Thoracic aorta (tissue), 2 donors: Measurements from ENCODE around the gene SIL1. TPM values are rescaled to one million over a fixed set of nuclear protein-coding genes. Genes with fewer than 3 reads are reported as not detected.

Experiments used
- ATAC-seq: fragments of 150-250 bp; one replicate; pipeline ENCODE4 v1.8.0; 2017; ENCODE audit warnings: low read depth; ENCODE audit not compliant: insufficient number of reproducible peaks, low FRiP score
- DNase-seq: peaks from one replicate; pipeline ENCODE4 v3.0.0-alpha.2; 2020; ENCODE audit warnings: low spot score
- H3K27ac ChIP-seq, 2 donors: fragments of 200-600 bp; sonication (generic); 1 replicate in 1 of 2; 2 replicates in 1 of 2; pipeline ENCODE4 v1.5.1; 2016; ENCODE audit warnings: mild to moderate bottlenecking in 2 of 2, moderate library complexity in 2 of 2
- H3K27me3 ChIP-seq: fragments of 200-600 bp; sonication (generic); replicated peaks from 2 replicates; pipeline ENCODE4 v1.6.0; 2016; ENCODE audit warnings: mild to moderate bottlenecking; ENCODE audit not compliant: insufficient read depth
- H3K36me3 ChIP-seq: fragments of 200-600 bp; sonication (generic); one replicate; pipeline ENCODE4 v1.5.1; 2016
- H3K4me1 ChIP-seq, 2 donors: fragments of 200-600 bp; sonication (generic); 1 replicate in 1 of 2; 2 replicates in 1 of 2; pipeline versions ENCODE4 v1.5.1 to v1.6.0; 2016; ENCODE audit warnings: low read depth in 2 of 2, mild to moderate bottlenecking in 1 of 2; ENCODE audit not compliant: control insufficient read depth in 1 of 2
- H3K4me3 ChIP-seq: fragments of 200-600 bp; sonication (generic); 2 replicates; pipeline ENCODE4 v1.5.1; 2016; ENCODE audit warnings: mild to moderate bottlenecking
- H3K9me3 ChIP-seq: fragments of 200-600 bp; sonication (generic); 2 replicates; pipeline ENCODE4 v1.5.1; 2016
- CTCF ChIP-seq: fragments of 200-600 bp; sonication (generic); IDR thresholded peaks from one replicate; pipeline ENCODE4 v1.5.1; 2019; ENCODE audit warnings: antibody characterized with exemption
- total RNA-seq, 2 donors: library from RNA; depleted of rRNA; stranded (reverse); fragments of >200 nt; gene quantifications; one replicate each; pipeline versions ENCODE4 v1.1.0 to v1.2.3, GENCODE V29; 2016

The SIL1 gene
- total RNA-seq, 2 donors from 2014 or later = 33.1 to 41.2 TPM

DNA sequence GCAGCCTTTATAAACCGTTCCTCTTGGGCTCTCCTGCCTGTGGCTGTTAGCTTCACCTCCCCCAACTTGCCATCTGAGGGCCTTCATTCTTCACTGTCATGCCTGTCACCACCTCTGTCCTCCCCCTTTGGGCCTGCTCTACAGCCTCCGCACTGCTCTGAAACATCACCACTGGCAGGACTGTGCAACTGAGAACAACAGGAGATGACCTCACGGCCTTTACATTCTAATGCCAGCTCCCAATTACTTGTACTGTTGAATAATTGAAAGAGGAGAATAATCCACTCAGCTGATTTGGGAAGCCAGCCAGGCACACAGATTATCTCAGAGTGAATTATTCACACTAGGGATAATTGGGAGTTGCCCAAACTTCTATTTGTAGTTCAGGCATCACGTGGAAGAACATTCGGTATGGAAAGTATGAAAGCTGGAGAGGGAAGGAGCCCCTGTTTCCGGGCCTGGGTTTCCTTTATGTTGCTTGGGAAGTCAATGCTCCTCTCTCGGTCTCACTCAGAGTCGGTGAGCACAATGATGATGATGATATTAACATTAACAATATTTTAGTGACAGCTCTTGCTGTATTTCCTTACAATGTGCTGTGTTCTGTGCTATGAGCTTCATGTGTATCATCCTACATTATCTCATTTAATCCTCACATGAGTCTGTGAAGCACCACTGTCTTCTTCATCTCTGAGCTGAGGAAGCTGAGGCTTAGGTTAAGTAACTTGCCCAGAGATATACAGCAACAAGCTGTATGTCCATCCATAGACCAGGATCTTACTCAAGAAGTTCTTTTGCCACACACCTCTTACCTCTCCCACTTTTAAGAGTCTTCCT lies 223.7 kb downstream of the SIL1 start:
- ATAC-seq (peak; percentile 62), DNase-seq (peak; percentile 53)
- no peak for TF ChIP-seq CTCF
- no peaks in the 10 kb centered on the region for H3K9me3 ChIP-seq
- no peaks in the 10 kb centered on the region for H3K36me3 ChIP-seq
- peaks cover 33 to 60% of the 10 kb centered on the region in 2 donors for H3K4me1 ChIP-seq
- H3K4me3 ChIP-seq = no peak overlapping the region
- H3K27me3 ChIP-seq = no peaks in the 10 kb centered on the region
- H3K27ac ChIP-seq = peak overlapping the region; percentile 77 to 79

DNA sequence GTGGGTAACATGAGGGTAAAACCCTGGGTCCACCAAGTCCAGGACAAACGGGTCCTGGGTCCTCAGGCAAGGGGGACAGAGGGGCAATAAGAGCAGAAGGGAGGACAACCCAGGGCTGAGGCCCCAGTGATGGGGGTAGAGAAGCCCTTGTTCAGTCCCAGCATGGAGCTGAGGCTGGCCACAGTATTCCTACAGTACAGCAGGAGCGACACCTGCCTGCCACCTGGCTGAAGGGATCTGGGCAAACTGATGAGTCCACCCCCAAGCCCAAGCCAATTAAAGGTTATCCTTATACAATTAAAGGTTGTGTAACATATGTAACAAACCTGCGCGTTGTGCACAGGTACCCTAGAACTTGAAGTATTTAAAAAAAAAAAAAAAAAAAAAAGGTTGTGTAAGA lies 225.3 kb downstream of the SIL1 start:
- no peak overlapping the region for H3K4me3 ChIP-seq
- peak overlapping the region; percentile 77 to 80 for H3K27ac ChIP-seq
- DNase-seq (no peak), ATAC-seq (no peak)
- H3K4me1 ChIP-seq = peaks cover 30 to 57% of the 10 kb centered on the region in 2 donors
- no peak for TF ChIP-seq CTCF
- no peaks in the 10 kb centered on the region for H3K27me3 ChIP-seq
- H3K9me3 ChIP-seq = no peaks in the 10 kb centered on the region
- no peaks in the 10 kb centered on the region for H3K36me3 ChIP-seq

DNA sequence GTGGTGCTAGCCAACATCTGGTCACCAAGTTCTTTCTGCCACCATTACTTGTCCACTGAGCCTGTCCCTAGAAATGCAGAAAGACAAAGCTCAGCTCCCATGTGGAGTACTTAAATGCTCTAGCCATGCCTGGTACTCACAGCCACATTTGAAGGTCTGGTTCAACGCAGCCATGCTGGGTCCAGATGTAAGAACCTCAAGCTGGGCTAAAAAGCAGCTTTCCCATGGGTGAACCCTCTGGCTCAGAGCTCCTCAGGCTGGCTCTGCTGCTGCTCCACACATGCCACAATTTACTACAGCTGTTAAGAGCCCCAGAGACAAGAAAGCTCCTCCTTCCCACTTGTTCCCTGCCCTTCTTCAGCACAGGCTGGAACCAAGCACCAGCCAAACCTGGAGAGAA lies 225.9 kb downstream of the SIL1 start:
- Histone ChIP-seq H3K36me3 (no peaks in the 10 kb centered on the region), H3K27me3 (no peaks in the 10 kb centered on the region), H3K9me3 (no peaks in the 10 kb centered on the region), H3K4me3 (no peak overlapping the region), H3K4me1 (peaks cover 33 to 63% of the 10 kb centered on the region in 2 donors), H3K27ac (peak overlapping the region; percentile 72 to 80)
- no peak for DNase-seq
- TF ChIP-seq CTCF = no peak
- no peak for ATAC-seq

DNA sequence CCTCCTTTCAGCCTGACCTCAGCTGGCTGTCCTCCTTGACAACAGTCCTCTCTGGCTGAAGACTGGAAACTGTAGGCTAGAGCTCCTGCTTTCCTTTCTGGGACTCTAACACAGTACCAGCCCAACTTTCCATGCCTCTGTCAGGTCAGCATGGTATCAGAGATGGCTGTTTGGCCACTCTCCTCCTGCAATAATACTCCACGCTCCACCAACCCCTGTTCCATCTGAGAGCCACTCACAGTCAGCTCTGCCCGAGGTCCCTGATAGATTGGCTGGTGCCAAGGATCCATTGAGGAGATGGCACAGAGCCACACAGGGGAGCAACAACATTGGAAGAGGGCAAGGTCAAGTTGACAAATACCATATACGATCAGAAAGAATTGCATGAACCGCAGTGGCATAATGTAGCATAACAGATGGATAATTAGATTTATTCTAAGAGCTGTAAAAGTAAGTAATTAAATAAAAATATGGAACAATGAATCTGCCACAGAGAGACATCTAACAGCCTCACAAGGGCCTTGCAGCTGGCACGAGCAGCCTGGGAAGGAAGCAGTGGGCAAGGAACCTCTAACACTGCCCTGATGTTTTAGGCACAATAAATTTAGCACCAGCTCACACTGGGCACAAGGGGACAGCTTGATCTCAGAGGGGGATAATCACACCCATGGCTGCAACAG lies 228.7 kb downstream of the SIL1 start:
- Histone ChIP-seq H3K27ac (no peak overlapping the region), H3K4me3 (no peak overlapping the region), H3K36me3 (no peaks in the 10 kb centered on the region), H3K9me3 (no peaks in the 10 kb centered on the region), H3K4me1 (peaks cover 28 to 57% of the 10 kb centered on the region in 2 donors), H3K27me3 (no peaks in the 10 kb centered on the region)
- no peak for DNase-seq
- ATAC-seq = no peak
- TF ChIP-seq CTCF = no peak

DNA sequence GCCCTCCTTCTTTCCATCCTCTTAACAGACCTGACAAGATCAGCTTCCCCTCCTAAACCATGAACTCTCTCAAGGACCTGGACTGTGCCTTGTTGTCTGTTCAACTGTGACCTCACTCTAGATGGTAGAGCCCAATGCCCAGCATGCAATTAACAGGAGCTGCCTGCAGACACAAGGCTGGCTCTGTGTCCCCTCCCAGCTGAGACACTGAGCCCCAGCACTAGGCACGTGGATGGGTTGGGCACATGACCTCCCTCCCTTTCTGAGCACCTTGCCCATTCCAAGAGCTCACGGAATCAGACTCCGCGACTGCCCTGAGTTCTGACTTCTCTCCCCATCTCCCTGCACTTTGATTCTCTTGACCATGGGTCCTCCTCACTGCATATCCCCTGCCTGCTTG lies 229.6 kb downstream of the SIL1 start:
- Histone ChIP-seq H3K36me3 (no peaks in the 10 kb centered on the region), H3K27me3 (no peaks in the 10 kb centered on the region), H3K4me3 (no peak overlapping the region), H3K4me1 (peaks cover 21 to 48% of the 10 kb centered on the region in 2 donors), H3K27ac (no peak overlapping the region), H3K9me3 (no peaks in the 10 kb centered on the region)
- DNase-seq (no peak), ATAC-seq (no peak)
- no peak for TF ChIP-seq CTCF
